H1 (cell line): ENCODE data around the gene TRIM71. TPM values are rescaled to one million over a fixed set of nuclear protein-coding genes. Genes with fewer than 3 reads are reported as not detected.
"Not testable (repeated sequence)": the region's sequence is repeated elsewhere in the genome, so short reads cannot be mapped to it uniquely, and the experiment has no call there.

Experiments used
- CTCF ChIA-PET: fragments of 300-600 bp; sonication (Branson Sonifier 250); formaldehyde crosslinking; loops from one replicate; lab custom pipeline; 2021; ENCODE audit not compliant: partially characterized antibody; lab: Charles Lee
- POLR2A ChIA-PET: fragments of 300-600 bp; sonication (Branson Sonifier 250); formaldehyde crosslinking; loops from one replicate; lab custom pipeline; 2021; ENCODE audit warnings: inconsistent platforms; ENCODE audit not compliant: partially characterized antibody; lab: Charles Lee
- DNase-seq, 2 experiments: peaks; one replicate each; pipeline versions ENCODE4 v3.0.0 to v3.0.0-alpha.2; 2010 to 2022; ENCODE audit warnings: low spot score in 2 of 2, low read depth in 1 of 2, mixed read lengths in 1 of 2
- FAIRE-seq: peaks from 2 replicates; lab custom pipeline; 2011; peaks lifted over from hg19 to GRCh38; lab: Jason Lieb, UNC
- H2AFZ ChIP-seq: 2 replicates; pipeline ENCODE4 v1.8.1; 2012; ENCODE audit warnings: low read length, inconsistent platforms
- H2AK5ac ChIP-seq: 2 replicates; pipeline ENCODE4 v1.6.1; 2013; ENCODE audit warnings: low read depth, low read length
- H2BK120ac ChIP-seq: replicated peaks from 2 replicates; pipeline ENCODE3; 2013; ENCODE audit warnings: low read depth, low read length, inconsistent platforms
- H2BK12ac ChIP-seq: 2 replicates; pipeline ENCODE4 v1.6.1; 2013; ENCODE audit warnings: low read depth, low read length
- H2BK15ac ChIP-seq: 2 replicates; pipeline ENCODE4 v1.6.1; 2013; ENCODE audit warnings: low read length
- H2BK20ac ChIP-seq: 2 replicates; pipeline ENCODE4 v1.6.1; 2013; ENCODE audit warnings: low read length
- H2BK5ac ChIP-seq: 2 replicates; pipeline ENCODE4 v1.6.1; 2013; ENCODE audit warnings: low read depth, low read length
- H3K14ac ChIP-seq: 2 replicates; pipeline ENCODE4 v1.6.1; 2013; ENCODE audit warnings: inconsistent platforms; ENCODE audit not compliant: insufficient read length
- H3K18ac ChIP-seq: 2 replicates; pipeline ENCODE4 v1.6.1; 2013; ENCODE audit warnings: low read length; ENCODE audit errors: extremely low read depth
- H3K23ac ChIP-seq: 2 replicates; pipeline ENCODE4 v1.6.1; 2013; ENCODE audit warnings: inconsistent platforms; ENCODE audit not compliant: insufficient read length
- H3K23me2 ChIP-seq: 2 replicates; pipeline ENCODE4 v1.6.1; 2013; ENCODE audit warnings: low read depth, low read length
- H3K27ac ChIP-seq: 2 replicates; pipeline ENCODE4 v1.6.1; 2011; ENCODE audit warnings: low read depth, low read length, inconsistent platforms
- H3K27me3 ChIP-seq, 4 experiments: replicated peaks in 1 of 4; 1 replicate in 1 of 4; 2 replicates in 3 of 4; pipeline versions ENCODE4 v1.6.1 to v1.8.1; 2011 to 2013; ENCODE audit warnings: low read length in 3 of 4, mild to moderate bottlenecking in 3 of 4, inconsistent platforms in 2 of 4, mixed read lengths in 2 of 4, moderate library complexity in 1 of 4; ENCODE audit not compliant: control insufficient read depth in 3 of 4, insufficient read depth in 3 of 4; ENCODE audit errors: extremely low read depth in 1 of 4
- H3K36me3 ChIP-seq, 4 experiments: 2 replicates each; pipeline versions ENCODE4 v1.6.1 to v1.8.1; 2011 to 2013; ENCODE audit warnings: mild to moderate bottlenecking in 4 of 4, low read length in 3 of 4, moderate library complexity in 2 of 4, control low read depth in 1 of 4, inconsistent platforms in 1 of 4; ENCODE audit not compliant: insufficient read depth in 4 of 4, control insufficient read depth in 2 of 4
- H3K4ac ChIP-seq: replicated peaks from 2 replicates; pipeline ENCODE3; 2013; ENCODE audit warnings: low read length, low read depth, mixed read lengths, inconsistent platforms; ENCODE audit not compliant: insufficient read length
- H3K4me1 ChIP-seq, 4 experiments: replicated peaks in 1 of 4; 1 replicate in 1 of 4; 2 replicates in 3 of 4; pipeline versions ENCODE4 v1.6.1 to v1.8.1; 2011 to 2013; ENCODE audit warnings: low read length in 3 of 4, inconsistent platforms in 2 of 4, mixed read lengths in 1 of 4; ENCODE audit not compliant: insufficient read depth in 4 of 4, control insufficient read depth in 3 of 4
- H3K4me2 ChIP-seq, 2 experiments: 2 replicates each; pipeline versions ENCODE4 v1.6.1 to v1.8.1; 2011 to 2013; ENCODE audit warnings: low read depth in 2 of 2, low read length in 2 of 2, control low read depth in 1 of 2, inconsistent platforms in 1 of 2, mild to moderate bottlenecking in 1 of 2; ENCODE audit not compliant: insufficient read depth in 1 of 2
- H3K4me3 ChIP-seq, 4 experiments: fragments of 200-600, 300-600 bp in 1 of 4; sonication (generic), shearing (Covaris generic), sonication (Bioruptor Twin) in 1 of 4; 2 replicates each; pipeline versions ENCODE4 v1.5.1 to v1.8.1; 2011 to 2016; ENCODE audit warnings: low read length in 4 of 4, low read depth in 3 of 4, control low read depth in 2 of 4, inconsistent platforms in 2 of 4, mild to moderate bottlenecking in 2 of 4, mixed read lengths in 1 of 4, moderate library complexity in 1 of 4; ENCODE audit not compliant: insufficient read depth in 2 of 4; ENCODE audit errors: extremely low read depth in 1 of 4
- H3K56ac ChIP-seq: replicated peaks from 2 replicates; pipeline ENCODE3; 2013; ENCODE audit warnings: low read depth, mild to moderate bottlenecking, mixed read lengths, low read length, inconsistent platforms; ENCODE audit not compliant: insufficient read length
- H3K79me1 ChIP-seq: 2 replicates; pipeline ENCODE4 v1.6.1; 2013; ENCODE audit warnings: low read depth, low read length, control low read depth
- H3K79me2 ChIP-seq, 2 experiments: 2 replicates each; pipeline versions ENCODE4 v1.6.1 to v1.8.1; 2012 to 2013; ENCODE audit warnings: low read length in 2 of 2, mild to moderate bottlenecking in 2 of 2, inconsistent platforms in 1 of 2; ENCODE audit not compliant: insufficient read depth in 2 of 2, control insufficient read depth in 1 of 2
- H3K9ac ChIP-seq, 4 experiments: replicated peaks in 1 of 4; 1 replicate in 1 of 4; 2 replicates in 3 of 4; pipeline versions ENCODE4 v1.6.1 to v1.8.1; 2011 to 2013; ENCODE audit warnings: low read depth in 3 of 4, low read length in 3 of 4, control low read depth in 2 of 4, mild to moderate bottlenecking in 2 of 4, moderate library complexity in 2 of 4, inconsistent platforms in 1 of 4; ENCODE audit errors: extremely low read depth in 1 of 4
- H3K9me3 ChIP-seq, 2 experiments: 2 replicates each; pipeline versions ENCODE4 v1.6.1 to v1.8.1; 2012 to 2013; ENCODE audit warnings: mild to moderate bottlenecking in 2 of 2, moderate library complexity in 2 of 2, control low read depth in 1 of 2, inconsistent platforms in 1 of 2, low read depth in 1 of 2, low read length in 1 of 2, mixed read lengths in 1 of 2; ENCODE audit not compliant: insufficient read depth in 2 of 2
- H4K20me1 ChIP-seq, 2 experiments: replicated peaks in 1 of 2; 2 replicates each; pipeline versions ENCODE3 to v1.8.1; 2011 to 2013; ENCODE audit warnings: inconsistent platforms in 2 of 2, low read length in 2 of 2, mild to moderate bottlenecking in 1 of 2; ENCODE audit not compliant: insufficient read depth in 2 of 2, control insufficient read depth in 1 of 2
- H4K5ac ChIP-seq: 2 replicates; pipeline ENCODE4 v1.6.1; 2013; ENCODE audit warnings: low read length, low read depth, mixed read lengths, inconsistent platforms; ENCODE audit not compliant: insufficient read length
- H4K8ac ChIP-seq: 2 replicates; pipeline ENCODE4 v1.8.0; 2013; ENCODE audit warnings: mild to moderate bottlenecking, moderate library complexity, low read length, inconsistent platforms; ENCODE audit not compliant: insufficient read depth; ENCODE audit errors: extremely low read depth
- H4K91ac ChIP-seq: replicated peaks from 2 replicates; pipeline ENCODE3; 2013; ENCODE audit warnings: low read length, mixed read lengths, inconsistent platforms; ENCODE audit not compliant: insufficient read length
- CBX8 ChIP-seq: fragments of 300-800, 300-1000 bp; sonication (generic); IDR thresholded peaks from 2 replicates; pipeline ENCODE4 v1.7.1; 2016; ENCODE audit warnings: low read depth, low read length, borderline replicate concordance
- CHD1 ChIP-seq: IDR thresholded peaks from 2 replicates; pipeline ENCODE4 v1.6.1; 2012; ENCODE audit warnings: low read depth, low read length, improper control_type of control experiment
- EP300 ChIP-seq, 2 experiments: IDR thresholded peaks; 1 replicate in 1 of 2; 2 replicates in 1 of 2; pipeline ENCODE4 v1.6.1; 2011 to 2012; ENCODE audit warnings: low read depth in 2 of 2, low read length in 2 of 2, mild to moderate bottlenecking in 2 of 2, borderline replicate concordance in 1 of 2, inconsistent platforms in 1 of 2, moderate library complexity in 1 of 2
- RAD21 ChIP-seq, 2 experiments: IDR thresholded peaks in 1 of 2; conservative IDR thresholded peaks in 1 of 2; 2 replicates each; pipeline ENCODE4 v1.6.1; 2011; ENCODE audit warnings: low read depth in 2 of 2, low read length in 2 of 2, improper control_type of control experiment in 1 of 2, inconsistent platforms in 1 of 2, mild to moderate bottlenecking in 1 of 2, moderate library complexity in 1 of 2
- WGBS, 2 experiments: shearing (Covaris generic) in 1 of 2; methylation state at CpG; one replicate each; pipeline versions ENCODE4 v1.1.6 to v1.1.7; 2013 to 2015; ENCODE audit warnings: low lambda C conversion rate in 2 of 2, mixed read lengths in 2 of 2, inconsistent platforms in 1 of 2, low coverage in 1 of 2, missing lambda C conversion rate in 1 of 2; ENCODE audit not compliant: insufficient replicate concordance in 2 of 2, insufficient coverage in 1 of 2, insufficient read length in 1 of 2; ENCODE audit errors: extremely low coverage in 1 of 2, missing lambda C conversion rate in 1 of 2; 5-methylcytosine and 5-hydroxymethylcytosine counted together
- polyA plus RNA-seq, 7 experiments: library from polyadenylated mRNA; depleted of rRNA in 3 of 7; stranded (reverse) in 5 of 7; unstranded in 2 of 7; fragments of >200 nt in 5 of 7; fragments of 200-250 nt in 2 of 7; gene quantifications; 1 replicate in 5 of 7; 2 replicates in 1 of 7; 4 replicates in 1 of 7; pipeline versions ENCODE4 v1.2.1 to v1.2.3, GENCODE V29; 2011 to 2013; ENCODE audit warnings: missing spikeins in 2 of 7, mixed read lengths in 2 of 7
- total RNA-seq: library from RNA; stranded (reverse); fragmentation: NEBNext Ultra II Directional; extraction: Animal tissue kit (Norgen Biotek cat#: 25700); gene quantifications from 2 replicates; pipeline ENCODE4 v1.2.1, GENCODE V29; 2021

The TRIM71 gene
- total and polyA plus RNA-seq, 2 of the 8 experiments (the other 6 are each of a cell fraction or from before 2014, with no cell fraction given), result 53.7 to 293 TPM

DNA sequence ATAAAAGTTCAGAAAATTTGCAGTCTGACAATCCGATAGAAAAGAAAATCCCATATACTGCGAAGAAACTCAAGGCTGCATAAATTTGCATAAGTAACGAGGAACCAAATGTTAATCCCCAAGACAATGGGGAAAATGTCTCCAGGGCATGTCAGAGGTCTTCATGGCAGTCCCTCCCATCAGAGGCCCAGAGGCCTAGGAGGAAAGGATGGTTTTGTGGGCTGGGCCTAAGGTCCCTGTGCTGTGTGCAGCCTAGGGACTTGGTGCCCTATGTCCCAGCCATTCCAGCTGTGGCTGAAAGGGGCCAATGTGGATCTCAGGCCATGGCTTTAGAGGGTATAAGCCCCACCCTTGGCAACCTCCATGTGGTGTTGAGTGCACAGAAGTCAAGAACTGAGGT, 112.4 kb downstream of the TRIM71 start (continued):
- TF ChIP-seq CHD1 (no peak), RAD21 (IDR thresholded peaks at IDR 0.05 in 1 of 2, conservative IDR thresholded peaks at IDR 0.05 in 1 of 2; ENCODE audit: low read depth in 2 of 2, low read length in 2 of 2) (no peak), EP300 (IDR thresholded peaks at IDR 0.05; ENCODE audit: borderline replicate concordance in 1 of 2, low read depth in 2 of 2, low read length in 2 of 2) (no peak), CBX8 (no peak)
- TF ChIP-seq, all 59 proteins: peak for 0

DNA sequence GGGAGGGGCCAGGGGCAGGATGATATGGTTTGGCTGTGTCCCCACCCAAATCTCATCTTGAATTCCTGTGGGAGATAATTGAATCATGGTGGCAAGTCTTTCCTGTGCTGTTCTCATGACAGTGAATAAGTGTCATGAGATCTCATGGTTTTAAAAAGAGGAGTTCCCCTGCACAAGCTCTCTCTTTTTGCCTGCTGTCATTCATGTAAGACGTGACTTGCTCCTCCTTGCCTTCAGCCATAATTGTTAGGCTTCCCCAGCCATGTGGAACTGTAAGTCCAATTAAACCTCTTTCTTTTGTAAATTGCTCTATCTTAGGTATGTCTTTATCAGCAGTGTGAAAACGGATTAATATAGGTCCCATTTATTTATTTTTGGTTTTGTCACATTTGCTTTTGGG, 113.5 kb downstream of the TRIM71 start:
- POLR2A ChIA-PET, H3K79me1 ChIP-seq, DNase-seq, H2BK20ac ChIP-seq, H4K5ac ChIP-seq, H3K23me2 ChIP-seq, H3K4ac ChIP-seq, H3K9ac ChIP-seq, H2AFZ ChIP-seq, H3K79me2 ChIP-seq, H2BK120ac ChIP-seq, FAIRE-seq, H3K9me3 ChIP-seq, H2BK15ac ChIP-seq, H4K91ac ChIP-seq, H3K36me3 ChIP-seq, H2BK5ac ChIP-seq, H3K14ac ChIP-seq, H3K4me1 ChIP-seq, H2AK5ac ChIP-seq, H4K8ac ChIP-seq, H3K23ac ChIP-seq, H3K4me2 ChIP-seq, H2BK12ac ChIP-seq, H3K4me3 ChIP-seq, H4K20me1 ChIP-seq, H3K27ac ChIP-seq, H3K56ac ChIP-seq, H3K18ac ChIP-seq, H3K27me3 ChIP-seq: not testable (repeated sequence)
- CTCF ChIA-PET, result interaction anchor here (0.7 to 0.9 kb wide), 4 partner anchors 10 to 199 kb away, joined by 3 read pairs; no protein-coding TSS in a partner anchor
- WGBS, 2 experiments, result 84% methylated on average over 2 of the region's 2 CpGs; no CpG with 5 or more reads in 1 of the 2 experiments
